ENCODE measurements around the gene CACNA2D2. TPM values are rescaled to one million over a fixed set of nuclear protein-coding genes. Genes with fewer than 3 reads are reported as not detected.

The CACNA2D2 gene
- total and polyA plus RNA-seq, 2 of the 13 experiments (the other 11 are each of a cell fraction or from before 2014, with no cell fraction given), result not detected

GRCh38 chr3:50405249-50405648 is 98.2 kb downstream of the CACNA2D2 start (continued):
- no peak for TF ChIP-seq ZNF766 (CRISPR knock-in tag; IDR thresholded peaks at IDR 0.05; ENCODE audit: borderline replicate concordance)
- TF ChIP-seq ZNF382 (CRISPR knock-in tag; IDR thresholded peaks at IDR 0.05; ENCODE audit: borderline replicate concordance), result no peak
- no peak for TF ChIP-seq MEIS1 (CRISPR knock-in tag; IDR thresholded peaks at IDR 0.05; ENCODE audit: borderline replicate concordance)
- TF ChIP-seq ATF6 (CRISPR knock-in tag; conservative IDR thresholded peaks at IDR 0.05), result no peak
- no peak for TF ChIP-seq TBP (CRISPR knock-in tag; IDR thresholded peaks at IDR 0.05)
- no peak for TF ChIP-seq ZNF652 (CRISPR knock-in tag; IDR thresholded peaks at IDR 0.05; ENCODE audit: borderline replicate concordance, low read depth)
- no peak for TF ChIP-seq ZMAT3 (CRISPR knock-in tag; conservative IDR thresholded peaks at IDR 0.05)
- TF ChIP-seq NBN (conservative IDR thresholded peaks at IDR 0.05), result no peak
- TF ChIP-seq IRF9 (CRISPR knock-in tag; IDR thresholded peaks at IDR 0.05; ENCODE audit: borderline replicate concordance), result no peak
- no peak for TF ChIP-seq CAMTA2 (CRISPR knock-in tag; IDR thresholded peaks at IDR 0.05; ENCODE audit: borderline replicate concordance)
- no peak for TF ChIP-seq STAT6 (CRISPR knock-in tag; IDR thresholded peaks at IDR 0.05; ENCODE audit: borderline replicate concordance)
- TF ChIP-seq PTBP1 (IDR thresholded peaks at IDR 0.05; ENCODE audit: low read depth, low read length, poor library complexity, severe bottlenecking), result no peak
- TF ChIP-seq RAD21 (CRISPR knock-in tag; IDR thresholded peaks at IDR 0.05), result no peak
- no peak for TF ChIP-seq CTCF (CRISPR knock-in tag; IDR thresholded peaks at IDR 0.05)
- TF ChIP-seq ZNF790 (CRISPR knock-in tag; IDR thresholded peaks at IDR 0.05; ENCODE audit: borderline replicate concordance), result peak; percentile 67; the same call in 1 of the 2 replicates
- TF ChIP-seq ZNF460 (CRISPR knock-in tag; IDR thresholded peaks at IDR 0.05; ENCODE audit: borderline replicate concordance), result no peak
- no peak for TF ChIP-seq ZKSCAN1 (IDR thresholded peaks at IDR 0.05; ENCODE audit: low read length)
- TF ChIP-seq DMAP1 (CRISPR knock-in tag; IDR thresholded peaks at IDR 0.05), result no peak
- TF ChIP-seq ZNF546 (CRISPR knock-in tag; conservative IDR thresholded peaks at IDR 0.05), result 0 out of 2 replicates have a peak, but pooled peaks have one; percentile 28
- TF ChIP-seq MAFK (conservative IDR thresholded peaks at IDR 0.05 in 1 of 2, IDR thresholded peaks at IDR 0.05 in 1 of 2; ENCODE audit: low read length in 2 of 2), result no peak
- TF ChIP-seq FOXM1 (CRISPR knock-in tag; IDR thresholded peaks at IDR 0.05), result no peak
- no peak for TF ChIP-seq TRAFD1 (CRISPR knock-in tag; IDR thresholded peaks at IDR 0.05; ENCODE audit: borderline replicate concordance)

Measured in HepG2 (cell line).